Measurements from ENCODE around the gene ACBD3.

Gene ACBD3

DNA sequence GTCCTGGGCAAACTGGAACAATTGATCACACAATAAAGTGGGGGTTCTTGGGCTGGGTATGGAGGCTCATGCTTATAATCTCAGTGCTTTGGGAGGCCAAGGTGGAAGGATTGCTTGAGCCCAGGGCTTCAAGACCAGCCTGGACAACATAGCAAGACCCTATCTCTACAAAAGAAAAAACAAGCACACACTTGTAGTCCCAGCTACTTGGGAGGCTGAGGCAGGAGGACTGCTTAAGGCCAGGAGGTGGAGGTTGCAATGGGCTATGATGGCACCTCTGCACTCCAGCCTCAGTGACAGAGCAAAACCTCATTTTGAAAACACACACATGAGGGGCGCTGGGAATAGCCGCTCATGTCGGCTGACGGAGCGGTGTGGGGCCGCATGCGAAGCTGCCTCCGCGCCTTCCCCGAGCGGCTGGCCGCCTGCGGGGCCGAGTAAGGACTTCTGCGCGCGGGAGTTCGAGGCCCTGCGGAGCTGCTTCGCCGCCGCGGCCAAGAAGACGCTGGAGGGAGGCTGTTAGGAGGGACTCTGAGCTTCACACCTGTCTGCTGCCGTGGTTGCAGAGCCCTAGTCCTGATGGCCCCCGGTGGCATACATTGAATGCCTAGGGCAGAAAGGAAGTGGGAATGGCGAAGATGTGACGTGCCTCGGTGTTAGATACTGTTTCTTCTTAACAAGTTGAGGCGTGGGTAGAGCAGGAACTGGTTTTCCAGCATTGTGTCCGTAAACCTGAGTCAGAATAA lies 59.5 kb downstream of the ACBD3 start:
- Histone ChIP-seq H2BK120ac (ENCODE audit: low read depth, low read length) (no peak overlapping the region), H3K18ac (ENCODE audit: low read depth in 1 of 2, low read length in 2 of 2) (no peak overlapping the region), H2BK5ac (ENCODE audit: low read depth, low read length, poor library complexity, severe bottlenecking) (no peak overlapping the region), H3K4me2 (ENCODE audit: low read length, poor library complexity, severe bottlenecking) (no peak overlapping the region), H3K23ac (ENCODE audit: low read length in 2 of 2) (no peak overlapping the region), H3K27ac (ENCODE audit: low read length, poor library complexity, severe bottlenecking) (no peak overlapping the region), H2AFZ (ENCODE audit: low read depth, low read length) (no peak overlapping the region), H4K91ac (ENCODE audit: low read length) (no peak overlapping the region), H3K4ac (ENCODE audit: low read depth in 1 of 2, low read length in 2 of 2) (no peak overlapping the region), H3K9ac (ENCODE audit: low read length) (no peak overlapping the region), H2BK15ac (ENCODE audit: low read depth, poor library complexity, severe bottlenecking) (no peak overlapping the region), H2BK12ac (ENCODE audit: low read length in 2 of 2) (peak overlapping the region in 1 of 2 experiments; percentile 6), H3K4me1 (ENCODE audit: control insufficient read depth, insufficient read depth, low read depth, low read length) (peaks cover 21% of the 10 kb centered on the region), H3K79me1 (replicated peaks; ENCODE audit: low read length, poor library complexity, severe bottlenecking) (no peaks in the 10 kb centered on the region), H2AK5ac (ENCODE audit: low read length, severe bottlenecking) (no peak overlapping the region), H3K4me3 (ENCODE audit: insufficient read depth in 1 of 2, low read depth in 1 of 2, low read length in 2 of 2) (no peak overlapping the region), H4K8ac (ENCODE audit: low read length) (no peak overlapping the region), H3K14ac (ENCODE audit: low read length in 2 of 2) (no peak overlapping the region), H3K36me3 (ENCODE audit: control insufficient read depth in 1 of 2, insufficient read depth in 2 of 2, low read depth in 1 of 2, low read length in 2 of 2) (no peaks in the 10 kb centered on the region), H3K27me3 (ENCODE audit: control insufficient read depth in 1 of 2, insufficient read depth in 1 of 2, low read length in 2 of 2) (peaks cover 0 to 6% of the 10 kb centered on the region in 2 experiments), H3K9me3 (ENCODE audit: control insufficient read depth, low read length) (no peaks in the 10 kb centered on the region)
- no peak for DNase-seq
- 92% methylated on average over 31 of the region's 31 CpGs for WGBS

- Histone ChIP-seq H3K27ac (ENCODE audit: low read length, poor library complexity, severe bottlenecking) (no peak overlapping the region), H3K9ac (ENCODE audit: low read length) (no peak overlapping the region), H2AFZ (ENCODE audit: low read depth, low read length) (no peak overlapping the region), H2AK5ac (ENCODE audit: low read length, severe bottlenecking) (no peak overlapping the region), H3K79me1 (replicated peaks; ENCODE audit: low read length, poor library complexity, severe bottlenecking) (no peaks in the 10 kb centered on the region), H3K4me2 (ENCODE audit: low read length, poor library complexity, severe bottlenecking) (no peak overlapping the region), H2BK12ac (ENCODE audit: low read length in 2 of 2) (no peak overlapping the region), H3K36me3 (ENCODE audit: control insufficient read depth in 1 of 2, insufficient read depth in 2 of 2, low read depth in 1 of 2, low read length in 2 of 2) (no peaks in the 10 kb centered on the region), H4K91ac (ENCODE audit: low read length) (no peak overlapping the region), H3K4me1 (ENCODE audit: control insufficient read depth, insufficient read depth, low read depth, low read length) (peaks cover 23% of the 10 kb centered on the region), H3K9me3 (ENCODE audit: control insufficient read depth, low read length) (no peaks in the 10 kb centered on the region), H3K4ac (ENCODE audit: low read depth in 1 of 2, low read length in 2 of 2) (no peak overlapping the region), H3K4me3 (ENCODE audit: insufficient read depth in 1 of 2, low read depth in 1 of 2, low read length in 2 of 2) (no peak overlapping the region), H3K14ac (ENCODE audit: low read length in 2 of 2) (no peak overlapping the region), H3K18ac (ENCODE audit: low read depth in 1 of 2, low read length in 2 of 2) (no peak overlapping the region), H2BK120ac (ENCODE audit: low read depth, low read length) (no peak overlapping the region), H3K27me3 (ENCODE audit: control insufficient read depth in 1 of 2, insufficient read depth in 1 of 2, low read length in 2 of 2) (peaks cover 0 to 9% of the 10 kb centered on the region in 2 experiments), H2BK15ac (ENCODE audit: low read depth, poor library complexity, severe bottlenecking) (no peak overlapping the region), H2BK5ac (ENCODE audit: low read depth, low read length, poor library complexity, severe bottlenecking) (no peak overlapping the region), H3K23ac (ENCODE audit: low read length in 2 of 2) (no peak overlapping the region), H4K8ac (ENCODE audit: low read length) (no peak overlapping the region)
- 98% methylated on average over 10 of the region's 10 CpGs for WGBS
- no peak for DNase-seq
Observed at GRCh38 chr1:226125831-226126230, 60.7 kb downstream of the ACBD3 start.

GRCh38 chr1:226125097-226125630 lies 61.4 kb downstream of the ACBD3 start:
- Histone ChIP-seq H3K9ac (ENCODE audit: low read length) (no peak overlapping the region), H3K27me3 (ENCODE audit: control insufficient read depth in 1 of 2, insufficient read depth in 1 of 2, low read length in 2 of 2) (peaks cover 0 to 12% of the 10 kb centered on the region in 2 experiments), H3K79me1 (replicated peaks; ENCODE audit: low read length, poor library complexity, severe bottlenecking) (no peaks in the 10 kb centered on the region), H3K23ac (ENCODE audit: low read length in 2 of 2) (peak overlapping the region in 1 of 2 experiments; percentile 53), H3K4me1 (ENCODE audit: control insufficient read depth, insufficient read depth, low read depth, low read length) (peaks cover 23% of the 10 kb centered on the region), H3K18ac (ENCODE audit: low read depth in 1 of 2, low read length in 2 of 2) (no peak overlapping the region), H3K14ac (ENCODE audit: low read length in 2 of 2) (no peak overlapping the region), H4K91ac (ENCODE audit: low read length) (no peak overlapping the region), H2BK12ac (ENCODE audit: low read length in 2 of 2) (no peak overlapping the region), H3K4me2 (ENCODE audit: low read length, poor library complexity, severe bottlenecking) (no peak overlapping the region), H3K27ac (ENCODE audit: low read length, poor library complexity, severe bottlenecking) (no peak overlapping the region), H2AFZ (ENCODE audit: low read depth, low read length) (peak overlapping the region; percentile 42), H2AK5ac (ENCODE audit: low read length, severe bottlenecking) (no peak overlapping the region), H4K8ac (ENCODE audit: low read length) (no peak overlapping the region), H2BK5ac (ENCODE audit: low read depth, low read length, poor library complexity, severe bottlenecking) (no peak overlapping the region), H3K4me3 (ENCODE audit: insufficient read depth in 1 of 2, low read depth in 1 of 2, low read length in 2 of 2) (no peak overlapping the region), H3K9me3 (ENCODE audit: control insufficient read depth, low read length) (no peaks in the 10 kb centered on the region), H3K36me3 (ENCODE audit: control insufficient read depth in 1 of 2, insufficient read depth in 2 of 2, low read depth in 1 of 2, low read length in 2 of 2) (no peaks in the 10 kb centered on the region), H2BK15ac (ENCODE audit: low read depth, poor library complexity, severe bottlenecking) (no peak overlapping the region), H3K4ac (ENCODE audit: low read depth in 1 of 2, low read length in 2 of 2) (no peak overlapping the region), H2BK120ac (ENCODE audit: low read depth, low read length) (no peak overlapping the region)
- WGBS: 6% methylated on average over 12 of the region's 12 CpGs
- peak; percentile 72 for DNase-seq

GRCh38 chr1:226123591-226124471 lies 62.7 kb downstream of the ACBD3 start:
- no peak overlapping the region for H2BK15ac ChIP-seq (ENCODE audit: low read depth, poor library complexity, severe bottlenecking)
- no peaks in the 10 kb centered on the region for H3K9me3 ChIP-seq (ENCODE audit: control insufficient read depth, low read length)
- H2BK12ac ChIP-seq (ENCODE audit: low read length in 2 of 2): no peak overlapping the region
- peaks cover 0 to 19% of the 10 kb centered on the region in 2 experiments for H3K27me3 ChIP-seq (ENCODE audit: control insufficient read depth in 1 of 2, insufficient read depth in 1 of 2, low read length in 2 of 2)
- no peak overlapping the region for H2BK5ac ChIP-seq (ENCODE audit: low read depth, low read length, poor library complexity, severe bottlenecking)
- H3K23ac ChIP-seq (ENCODE audit: low read length in 2 of 2): no peak overlapping the region
- H3K36me3 ChIP-seq (ENCODE audit: control insufficient read depth in 1 of 2, insufficient read depth in 2 of 2, low read depth in 1 of 2, low read length in 2 of 2): no peaks in the 10 kb centered on the region
- H3K14ac ChIP-seq (ENCODE audit: low read length in 2 of 2): no peak overlapping the region
- no peak overlapping the region for H2AFZ ChIP-seq (ENCODE audit: low read depth, low read length)
- H2AK5ac ChIP-seq (ENCODE audit: low read length, severe bottlenecking): no peak overlapping the region
- no peak overlapping the region for H3K4me3 ChIP-seq (ENCODE audit: insufficient read depth in 1 of 2, low read depth in 1 of 2, low read length in 2 of 2)
- no peak overlapping the region for H4K8ac ChIP-seq (ENCODE audit: low read length)
- 83% methylated on average over 14 of the region's 14 CpGs for WGBS
- no peak overlapping the region for H3K9ac ChIP-seq (ENCODE audit: low read length)
- no peaks in the 10 kb centered on the region for H3K79me1 ChIP-seq (replicated peaks; ENCODE audit: low read length, poor library complexity, severe bottlenecking)
- H3K18ac ChIP-seq (ENCODE audit: low read depth in 1 of 2, low read length in 2 of 2): no peak overlapping the region
- no peak overlapping the region for H3K4me2 ChIP-seq (ENCODE audit: low read length, poor library complexity, severe bottlenecking)
- H3K27ac ChIP-seq (ENCODE audit: low read length, poor library complexity, severe bottlenecking): no peak overlapping the region
- peaks cover 23% of the 10 kb centered on the region for H3K4me1 ChIP-seq (ENCODE audit: control insufficient read depth, insufficient read depth, low read depth, low read length)
- no peak overlapping the region for H4K91ac ChIP-seq (ENCODE audit: low read length)
- no peak for DNase-seq
- no peak overlapping the region for H2BK120ac ChIP-seq (ENCODE audit: low read depth, low read length)
- H3K4ac ChIP-seq (ENCODE audit: low read depth in 1 of 2, low read length in 2 of 2): no peak overlapping the region

All from mesenchymal stem cell (in vitro differentiated cells and primary cell).